Activated naive CD8-positive, alpha-beta T cell (primary cell): ENCODE measurements around the gene KCNJ6.

Experiments used
- H3K27ac Mint-ChIP-seq: one replicate; pipeline ENCODE4 v1.8.0; 2021; ENCODE audit warnings: mixed read lengths
- H3K27me3 Mint-ChIP-seq: one replicate; pipeline ENCODE4 v1.8.0; 2021; ENCODE audit warnings: mixed read lengths
- H3K36me3 Mint-ChIP-seq: one replicate; pipeline ENCODE4 v1.8.0; 2021; ENCODE audit warnings: mixed read lengths
- H3K4me1 Mint-ChIP-seq: one replicate; pipeline ENCODE4 v1.8.0; 2021; ENCODE audit warnings: low read depth, mixed read lengths
- H3K4me3 Mint-ChIP-seq: one replicate; pipeline ENCODE4 v1.8.0; 2021; ENCODE audit warnings: mild to moderate bottlenecking, mixed read lengths
- H3K9me3 Mint-ChIP-seq: one replicate; pipeline ENCODE4 v1.8.0; 2021; ENCODE audit warnings: low read depth, mixed read lengths

Gene KCNJ6

DNA sequence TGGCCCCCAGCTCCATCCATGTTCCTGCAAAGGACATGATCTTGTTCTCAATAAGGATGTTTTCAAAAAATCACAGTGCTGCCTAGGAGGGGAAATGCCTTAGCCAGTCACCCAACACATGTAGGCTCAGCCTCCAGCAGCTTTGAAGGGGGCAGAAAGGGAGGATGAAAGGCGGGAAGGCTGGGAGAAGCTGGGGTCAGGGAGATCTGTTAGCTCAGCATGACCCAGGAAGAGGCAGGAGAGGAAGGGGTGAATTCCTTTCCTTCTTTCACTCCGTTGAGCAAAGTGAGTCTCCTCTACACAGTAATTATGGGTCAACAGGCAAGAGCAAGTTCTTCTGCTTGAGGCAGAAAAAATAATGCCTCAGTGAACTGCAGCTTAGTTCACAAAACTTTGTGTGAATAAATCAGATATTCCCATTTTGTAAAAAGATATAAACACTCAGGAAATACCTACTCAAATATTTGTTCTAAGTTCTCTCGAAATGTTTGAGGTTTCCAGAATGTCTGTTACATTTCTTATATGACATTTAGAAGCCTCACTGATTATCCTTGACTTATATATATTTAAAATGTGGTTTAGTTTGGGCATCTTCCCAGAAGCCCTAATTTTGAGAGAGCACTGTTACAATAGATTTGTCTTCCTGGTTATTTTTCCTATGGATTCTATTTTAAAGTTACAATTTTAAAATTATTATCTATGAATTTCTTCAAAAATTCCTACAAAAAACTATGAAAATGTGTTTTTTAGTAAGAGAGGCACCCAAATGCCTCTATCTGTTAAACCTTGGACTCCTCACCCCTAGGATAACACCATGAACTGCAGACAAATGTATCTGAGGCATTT is 116.8 kb downstream of the KCNJ6 start:
- peaks cover under 1% of the 10 kb centered on the region for H3K36me3 Mint-ChIP-seq
- H3K4me1 Mint-ChIP-seq, result no peaks in the 10 kb centered on the region
- H3K27ac Mint-ChIP-seq, result no peak overlapping the region
- no peak overlapping the region for H3K4me3 Mint-ChIP-seq
- H3K27me3 Mint-ChIP-seq, result peaks cover 13% of the 10 kb centered on the region
- peaks cover under 1% of the 10 kb centered on the region for H3K9me3 Mint-ChIP-seq

DNA sequence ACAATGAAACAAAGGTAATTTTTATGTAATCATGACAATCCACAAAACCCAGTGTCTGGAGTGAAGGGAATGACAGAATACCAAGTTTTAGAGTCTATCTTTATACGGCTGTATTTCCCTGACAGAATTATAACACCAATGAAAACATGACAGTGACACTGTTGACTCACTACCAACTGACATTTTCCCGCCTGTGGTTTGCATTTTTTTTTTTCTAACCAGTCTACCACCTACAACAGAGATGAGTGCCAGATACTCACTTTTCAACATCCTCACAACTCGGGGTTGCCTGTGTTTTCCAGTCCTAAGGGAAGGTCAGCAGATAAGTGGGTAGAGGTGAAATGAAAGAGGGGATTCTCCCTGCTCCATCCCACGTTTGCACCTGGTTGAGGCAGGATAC is 118.9 kb downstream of the KCNJ6 start:
- H3K4me1 Mint-ChIP-seq, result no peaks in the 10 kb centered on the region
- no peaks in the 10 kb centered on the region for H3K9me3 Mint-ChIP-seq
- no peak overlapping the region for H3K4me3 Mint-ChIP-seq
- H3K36me3 Mint-ChIP-seq, result no peaks in the 10 kb centered on the region
- H3K27me3 Mint-ChIP-seq, result peaks cover 8% of the 10 kb centered on the region
- H3K27ac Mint-ChIP-seq, result no peak overlapping the region

DNA sequence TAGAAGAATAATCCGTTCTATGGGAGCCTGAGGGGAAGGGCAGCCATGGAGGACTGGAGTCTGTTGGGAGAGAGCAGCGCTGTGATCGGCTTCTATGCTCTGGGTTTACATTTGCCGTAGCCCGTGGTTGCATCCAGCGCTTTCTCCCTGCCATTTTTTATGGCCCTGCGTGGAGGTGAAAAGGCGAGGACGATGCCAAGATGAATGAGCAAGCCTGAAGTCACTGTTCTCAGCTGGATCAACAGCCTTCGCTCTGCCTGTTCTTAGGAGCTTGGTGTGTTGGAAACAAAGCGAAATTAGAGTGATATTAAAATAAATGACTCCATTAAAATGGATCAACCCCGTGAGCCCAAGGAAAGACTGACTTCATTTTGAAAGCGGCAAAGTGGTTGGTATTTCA is 120.2 kb downstream of the KCNJ6 start:
- H3K36me3 Mint-ChIP-seq, result no peaks in the 10 kb centered on the region
- H3K27ac Mint-ChIP-seq, result no peak overlapping the region
- H3K4me1 Mint-ChIP-seq, result no peaks in the 10 kb centered on the region
- no peak overlapping the region for H3K4me3 Mint-ChIP-seq
- no peaks in the 10 kb centered on the region for H3K9me3 Mint-ChIP-seq
- peaks cover 9% of the 10 kb centered on the region for H3K27me3 Mint-ChIP-seq

DNA sequence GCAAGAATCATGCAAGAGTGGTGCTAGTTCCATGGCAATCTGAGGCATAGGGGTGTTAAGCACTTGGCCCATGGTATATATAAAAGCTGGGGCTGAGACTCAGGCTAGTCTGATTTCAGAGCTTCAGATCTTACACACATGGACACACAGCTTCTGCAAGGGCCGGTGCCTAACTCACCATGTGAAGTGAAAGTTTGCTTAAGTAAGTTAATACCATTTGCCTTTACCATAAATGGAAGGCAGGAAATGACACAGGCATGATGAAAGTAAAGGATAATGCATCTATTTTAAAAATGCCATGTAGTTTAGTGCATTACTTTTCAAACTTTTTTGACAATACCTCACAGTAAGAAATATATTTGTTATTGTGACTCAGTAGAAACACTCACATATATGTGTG is 122.6 kb downstream of the KCNJ6 start:
- no peaks in the 10 kb centered on the region for H3K36me3 Mint-ChIP-seq
- peaks cover 1% of the 10 kb centered on the region for H3K27me3 Mint-ChIP-seq
- no peaks in the 10 kb centered on the region for H3K4me1 Mint-ChIP-seq
- no peaks in the 10 kb centered on the region for H3K9me3 Mint-ChIP-seq
- H3K4me3 Mint-ChIP-seq, result no peak overlapping the region
- no peak overlapping the region for H3K27ac Mint-ChIP-seq

DNA sequence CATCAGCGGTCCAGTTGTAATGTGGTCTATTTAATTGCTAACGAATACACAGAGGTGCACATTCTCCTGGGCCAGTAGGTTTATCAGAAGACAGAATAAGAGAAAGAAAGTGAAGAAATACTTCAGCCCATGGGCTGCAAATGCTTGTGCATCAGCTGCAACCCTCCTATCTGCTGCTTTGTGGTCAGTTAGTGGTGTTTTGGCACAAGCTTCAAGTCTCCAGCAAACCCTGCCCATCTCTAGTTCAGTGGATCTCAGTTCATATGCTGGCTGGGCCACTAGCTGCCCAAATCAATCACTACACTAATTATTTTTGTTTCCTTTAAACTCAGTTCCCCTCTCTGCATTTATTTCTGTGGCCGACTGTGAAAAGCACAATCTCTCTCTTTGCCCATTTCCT is 124.2 kb downstream of the KCNJ6 start:
- no peak overlapping the region for H3K27ac Mint-ChIP-seq
- H3K27me3 Mint-ChIP-seq, result peaks cover 1% of the 10 kb centered on the region
- H3K36me3 Mint-ChIP-seq, result no peaks in the 10 kb centered on the region
- H3K4me3 Mint-ChIP-seq, result no peak overlapping the region
- H3K4me1 Mint-ChIP-seq, result no peaks in the 10 kb centered on the region
- no peaks in the 10 kb centered on the region for H3K9me3 Mint-ChIP-seq

DNA sequence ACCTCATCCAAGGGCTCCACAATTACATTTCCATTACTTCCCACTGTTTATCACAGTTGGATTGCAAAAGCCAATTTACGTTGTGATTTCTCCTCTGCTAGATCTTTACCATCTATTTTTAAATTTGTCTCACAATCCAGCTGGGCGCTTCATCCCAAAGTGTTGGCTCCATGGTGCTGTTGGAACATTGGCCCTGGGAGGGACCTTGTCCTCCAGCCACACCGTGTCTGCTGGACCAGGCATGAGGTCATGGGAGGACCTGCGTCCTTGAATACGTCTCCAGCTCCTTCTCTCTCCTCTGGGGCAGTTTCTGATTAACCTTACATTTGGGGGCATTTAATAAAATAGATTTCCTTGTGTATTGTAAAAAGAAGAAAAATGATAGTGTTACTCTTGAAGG is 125.4 kb downstream of the KCNJ6 start:
- no peak overlapping the region for H3K4me3 Mint-ChIP-seq
- peaks cover 1% of the 10 kb centered on the region for H3K27me3 Mint-ChIP-seq
- H3K27ac Mint-ChIP-seq, result no peak overlapping the region
- H3K4me1 Mint-ChIP-seq, result no peaks in the 10 kb centered on the region
- no peaks in the 10 kb centered on the region for H3K9me3 Mint-ChIP-seq
- H3K36me3 Mint-ChIP-seq, result no peaks in the 10 kb centered on the region

DNA sequence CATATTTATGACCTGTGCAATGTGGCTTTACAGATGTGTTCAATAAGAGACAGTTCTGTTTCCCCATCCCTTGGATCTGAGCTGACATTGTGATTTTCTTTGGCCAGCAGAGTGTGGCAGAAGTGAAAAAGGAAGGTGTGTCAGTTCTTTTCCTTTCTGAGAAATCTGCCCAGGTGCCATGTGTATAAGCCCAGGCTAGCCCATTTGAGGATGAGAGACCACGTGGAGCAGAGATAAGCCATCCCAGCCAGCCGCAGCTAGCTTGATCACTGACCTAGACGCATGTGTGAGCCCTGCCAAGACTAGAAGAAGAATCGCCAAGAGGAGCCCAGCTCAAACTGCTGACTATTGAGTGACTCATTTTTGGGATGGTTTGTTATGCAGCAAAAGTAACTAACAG is 127.8 kb downstream of the KCNJ6 start:
- Mint-ChIP-seq H3K4me1 (no peaks in the 10 kb centered on the region), H3K27me3 (peaks cover 2% of the 10 kb centered on the region), H3K4me3 (no peak overlapping the region), H3K36me3 (peaks cover under 1% of the 10 kb centered on the region), H3K9me3 (peaks cover under 1% of the 10 kb centered on the region), H3K27ac (no peak overlapping the region)

DNA sequence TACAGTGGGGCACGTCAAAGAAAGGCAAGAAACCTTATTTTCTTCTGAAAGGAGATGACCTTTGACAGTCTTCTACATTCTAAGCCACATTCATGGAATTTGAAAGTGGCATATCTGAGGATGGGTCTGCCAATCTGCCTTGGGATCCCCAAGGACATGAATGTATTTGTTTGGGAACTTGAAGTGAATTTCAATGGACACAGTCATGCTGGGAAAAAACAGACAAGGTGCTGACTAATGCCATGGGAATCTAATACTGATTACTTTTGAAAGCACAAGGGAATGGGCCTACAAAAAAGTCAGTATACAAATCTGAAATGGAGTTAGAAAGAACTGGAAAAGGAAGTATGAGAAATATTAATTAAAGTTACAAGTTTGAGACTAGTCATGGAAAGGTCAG is 128.8 kb downstream of the KCNJ6 start:
- H3K36me3 Mint-ChIP-seq, result peaks cover 3% of the 10 kb centered on the region
- H3K27me3 Mint-ChIP-seq, result peaks cover 5% of the 10 kb centered on the region
- no peak overlapping the region for H3K4me3 Mint-ChIP-seq
- H3K9me3 Mint-ChIP-seq, result peaks cover 3% of the 10 kb centered on the region
- H3K27ac Mint-ChIP-seq, result no peak overlapping the region
- H3K4me1 Mint-ChIP-seq, result no peaks in the 10 kb centered on the region

DNA sequence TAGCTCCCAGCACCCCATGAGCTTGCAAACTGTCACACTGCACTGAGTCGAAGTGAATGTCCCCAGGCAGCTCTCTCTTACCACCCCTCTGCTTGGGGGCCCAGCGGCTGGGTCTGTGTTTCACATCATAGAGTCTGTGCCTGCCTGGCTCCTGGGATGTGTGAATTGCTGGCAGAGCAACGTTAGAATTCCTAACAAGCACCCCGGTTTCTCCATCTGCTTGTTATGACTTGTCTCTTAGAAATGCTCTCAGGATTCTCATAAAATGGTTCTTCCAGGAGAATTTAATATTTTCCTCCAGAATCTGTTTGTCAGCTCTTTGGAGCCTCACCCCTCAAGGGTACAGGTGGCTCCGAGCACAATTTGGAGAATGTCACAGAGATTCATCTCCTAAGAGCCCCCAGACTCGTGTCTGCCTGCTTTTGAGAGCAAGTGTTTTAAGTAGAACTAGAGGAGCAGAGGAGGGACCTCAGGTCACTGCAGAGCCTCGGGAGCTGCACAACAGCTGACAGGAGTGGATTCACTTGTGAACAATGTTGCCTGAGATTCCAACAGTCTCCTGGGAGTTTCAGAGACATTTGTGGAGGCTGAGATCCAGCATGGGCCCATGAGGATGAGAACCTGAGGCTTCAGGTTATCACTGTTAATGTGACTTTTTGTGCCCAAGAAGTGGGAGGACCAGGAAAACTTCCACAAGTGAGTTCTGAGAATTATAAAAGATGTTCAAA is 131.5 kb downstream of the KCNJ6 start:
- Mint-ChIP-seq H3K27me3 (peaks cover 10% of the 10 kb centered on the region), H3K9me3 (peaks cover 7% of the 10 kb centered on the region), H3K4me3 (no peak overlapping the region), H3K36me3 (peaks cover 3% of the 10 kb centered on the region), H3K27ac (no peak overlapping the region), H3K4me1 (no peaks in the 10 kb centered on the region)

DNA sequence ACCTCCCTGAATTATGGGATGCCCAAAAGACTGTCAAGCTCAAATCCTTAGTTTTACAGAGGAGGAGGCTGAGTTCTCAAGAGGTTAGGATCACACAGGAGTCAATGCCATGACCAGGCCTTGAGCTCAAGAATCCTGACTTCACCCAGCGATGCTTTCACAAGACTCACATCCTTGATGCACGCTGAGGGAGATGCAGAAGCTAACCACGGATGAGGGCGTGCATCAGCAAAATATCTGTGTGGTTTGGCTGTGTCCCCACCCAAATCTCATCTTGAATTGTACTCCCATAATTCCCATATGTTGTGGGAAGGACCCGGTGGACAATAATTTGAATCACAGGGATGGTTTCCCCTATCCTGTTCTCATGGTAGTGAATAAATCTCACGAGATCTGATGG is 133.2 kb downstream of the KCNJ6 start:
- Mint-ChIP-seq H3K4me3 (no peak overlapping the region), H3K4me1 (no peaks in the 10 kb centered on the region)

DNA sequence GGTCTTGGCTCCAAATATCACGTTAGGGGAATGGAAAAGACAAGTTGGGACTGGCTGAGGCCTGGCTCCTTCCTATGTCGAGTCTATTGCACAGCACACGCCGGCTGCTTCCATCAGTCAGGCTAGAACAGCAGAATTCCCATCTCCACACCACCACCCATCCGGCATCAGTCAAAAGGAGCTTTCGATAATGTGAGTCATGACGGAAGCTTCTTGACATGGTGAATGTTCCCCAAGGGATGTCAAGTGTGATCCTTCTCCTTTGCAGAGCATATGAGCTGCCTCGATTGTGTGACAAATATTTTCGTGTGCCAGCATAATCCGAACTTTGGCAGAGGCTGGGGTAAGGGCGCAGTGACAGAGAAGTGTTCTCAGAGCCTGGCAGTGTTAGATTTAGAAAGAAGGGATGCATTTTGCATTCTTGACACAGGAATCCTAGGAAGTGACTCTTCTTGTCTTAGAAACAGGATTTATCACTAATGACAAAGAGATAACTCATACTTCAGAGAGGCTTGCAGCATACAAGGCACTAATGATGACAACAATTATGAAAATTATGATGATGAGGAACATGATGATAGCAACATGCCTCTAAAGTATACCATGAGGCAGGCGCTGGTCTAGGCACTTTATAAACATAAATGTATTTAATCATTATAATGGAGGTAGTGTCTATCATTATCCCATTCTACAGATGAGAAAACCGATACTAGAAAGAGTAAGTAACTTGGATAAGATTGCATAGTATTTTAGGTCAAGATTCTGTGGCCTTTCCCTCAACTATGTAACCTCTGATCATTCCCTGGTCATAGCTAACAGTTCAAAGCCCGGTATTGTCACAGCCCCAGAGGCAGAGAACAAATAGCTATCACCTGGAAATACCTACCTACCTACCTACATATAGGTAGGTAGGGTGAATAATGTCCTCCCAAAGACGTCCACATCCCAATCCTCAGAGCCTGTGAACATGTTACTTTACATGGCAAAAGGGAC is 135.0 kb downstream of the KCNJ6 start:
- H3K27ac Mint-ChIP-seq, result no peak overlapping the region
- no peaks in the 10 kb centered on the region for H3K4me1 Mint-ChIP-seq

More for the DNA sequence above, 133.2 kb downstream of the KCNJ6 start:
- Mint-ChIP-seq H3K36me3 (peaks cover 3% of the 10 kb centered on the region), H3K27ac (no peak overlapping the region), H3K9me3 (peaks cover 7% of the 10 kb centered on the region), H3K27me3 (peaks cover 14% of the 10 kb centered on the region)

DNA sequence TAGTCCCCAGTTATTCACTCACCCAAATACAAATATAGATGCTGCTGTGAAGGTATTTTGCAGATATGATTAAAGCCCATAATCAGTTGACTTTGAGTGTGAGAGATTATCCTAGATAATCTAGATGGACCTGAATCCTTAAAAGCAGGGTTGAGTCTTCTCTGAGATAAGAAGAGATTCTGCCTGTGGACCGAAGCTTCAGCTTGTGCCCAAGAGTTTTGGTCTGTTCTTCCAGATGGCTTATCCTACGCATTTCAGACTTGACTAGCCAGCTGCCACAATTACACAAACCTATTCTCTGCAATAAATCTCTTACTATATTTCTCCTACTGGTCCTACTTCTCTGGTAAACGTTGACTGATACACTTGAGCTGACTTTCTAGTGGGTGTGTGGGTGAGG is 145.1 kb downstream of the KCNJ6 start:
- no peaks in the 10 kb centered on the region for H3K36me3 Mint-ChIP-seq
- no peak overlapping the region for H3K27ac Mint-ChIP-seq
- H3K4me1 Mint-ChIP-seq, result no peaks in the 10 kb centered on the region
- H3K4me3 Mint-ChIP-seq, result no peak overlapping the region
- no peaks in the 10 kb centered on the region for H3K9me3 Mint-ChIP-seq
- H3K27me3 Mint-ChIP-seq, result peaks cover 3% of the 10 kb centered on the region

More for the DNA sequence above, 135.0 kb downstream of the KCNJ6 start:
- Mint-ChIP-seq H3K27me3 (peaks cover 14% of the 10 kb centered on the region), H3K4me3 (no peak overlapping the region), H3K9me3 (peaks cover 7% of the 10 kb centered on the region), H3K36me3 (peaks cover 3% of the 10 kb centered on the region)

DNA sequence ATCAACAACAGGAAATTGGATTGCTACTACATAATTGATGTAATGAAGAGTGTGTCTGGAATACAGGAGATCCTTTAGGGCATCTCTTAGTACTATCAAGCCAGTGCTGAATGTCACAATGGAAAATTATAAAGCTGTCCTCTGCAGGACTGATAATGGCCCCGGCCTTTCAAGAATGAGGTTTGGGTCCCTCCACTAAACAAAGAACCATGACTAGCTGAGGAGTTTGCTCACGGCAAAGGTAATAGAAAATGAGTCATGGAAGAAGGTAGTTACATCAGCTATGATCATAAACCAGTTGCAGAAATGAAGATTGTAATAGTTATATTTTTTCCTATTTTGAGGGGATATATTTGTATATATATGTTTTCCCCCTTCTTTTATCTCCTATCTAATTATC is 145.8 kb downstream of the KCNJ6 start:
- no peaks in the 10 kb centered on the region for H3K9me3 Mint-ChIP-seq
- H3K27me3 Mint-ChIP-seq, result peaks cover 3% of the 10 kb centered on the region
- no peak overlapping the region for H3K27ac Mint-ChIP-seq
- no peaks in the 10 kb centered on the region for H3K4me1 Mint-ChIP-seq
- no peak overlapping the region for H3K4me3 Mint-ChIP-seq
- no peaks in the 10 kb centered on the region for H3K36me3 Mint-ChIP-seq

DNA sequence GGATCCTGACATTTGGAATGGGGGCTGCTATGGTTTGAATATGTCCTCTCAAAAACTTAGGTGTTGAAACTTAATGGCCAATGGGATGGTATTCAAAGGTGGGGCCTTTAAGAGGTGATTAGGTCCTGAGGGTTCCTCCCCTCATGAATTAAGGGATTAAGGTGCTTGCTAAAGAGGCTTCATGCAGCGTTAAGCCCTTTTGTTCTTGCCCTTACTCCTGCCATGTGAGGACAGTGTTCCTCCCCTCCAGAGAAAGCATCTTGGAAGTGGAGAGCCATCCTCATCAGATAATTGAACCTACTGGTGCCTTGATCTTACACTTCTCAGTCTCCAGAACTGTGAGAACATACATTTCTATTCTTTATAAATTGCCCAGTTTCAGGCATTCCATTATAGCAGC is 146.6 kb downstream of the KCNJ6 start:
- H3K4me3 Mint-ChIP-seq, result no peak overlapping the region
- H3K4me1 Mint-ChIP-seq, result no peaks in the 10 kb centered on the region
- H3K9me3 Mint-ChIP-seq, result no peaks in the 10 kb centered on the region
- no peak overlapping the region for H3K27ac Mint-ChIP-seq
- no peaks in the 10 kb centered on the region for H3K36me3 Mint-ChIP-seq
- peaks cover 3% of the 10 kb centered on the region for H3K27me3 Mint-ChIP-seq

DNA sequence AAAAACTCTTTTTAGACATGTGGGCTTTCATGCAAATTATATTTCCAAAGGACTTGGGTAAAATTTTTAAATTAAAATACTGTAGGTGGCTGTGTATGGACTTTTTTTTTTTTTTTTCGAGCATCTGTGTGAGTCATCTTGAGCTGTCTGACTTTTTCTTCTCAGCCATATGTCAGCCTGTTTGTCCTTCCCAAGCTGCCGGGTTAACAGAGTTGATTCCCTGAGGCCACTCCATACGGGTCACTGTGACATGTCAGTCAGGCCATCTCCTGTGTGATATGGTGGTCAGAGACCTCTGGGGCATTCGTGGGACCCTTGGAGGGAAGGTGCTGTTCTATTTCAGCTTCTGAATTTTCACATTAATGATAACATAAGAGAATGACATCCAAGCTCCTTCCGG is 148.3 kb downstream of the KCNJ6 start:
- peaks cover 5% of the 10 kb centered on the region for H3K27me3 Mint-ChIP-seq
- no peaks in the 10 kb centered on the region for H3K36me3 Mint-ChIP-seq
- H3K4me1 Mint-ChIP-seq, result no peaks in the 10 kb centered on the region
- H3K9me3 Mint-ChIP-seq, result no peaks in the 10 kb centered on the region
- H3K27ac Mint-ChIP-seq, result no peak overlapping the region
- H3K4me3 Mint-ChIP-seq, result no peak overlapping the region
